GM19324 (cell line): ENCODE data around the gene PPP1R12B.
"Not testable (repeated sequence)": the region's sequence is repeated elsewhere in the genome, so short reads cannot be mapped to it uniquely, and the experiment has no call there.

Source experiments
- ATAC-seq: cut with Tn5 transposase; IDR thresholded peaks from one replicate; pipeline ENCODE4 v1.9.1; 2021; ENCODE audit warnings: mild to moderate bottlenecking, moderate library complexity; ENCODE audit not compliant: unreplicated experiment, low FRiP score

Gene PPP1R12B

GRCh38 chr1:202551683-202552082 is 203.2 kb downstream of the PPP1R12B start:
- ATAC-seq = no peak

DNA sequence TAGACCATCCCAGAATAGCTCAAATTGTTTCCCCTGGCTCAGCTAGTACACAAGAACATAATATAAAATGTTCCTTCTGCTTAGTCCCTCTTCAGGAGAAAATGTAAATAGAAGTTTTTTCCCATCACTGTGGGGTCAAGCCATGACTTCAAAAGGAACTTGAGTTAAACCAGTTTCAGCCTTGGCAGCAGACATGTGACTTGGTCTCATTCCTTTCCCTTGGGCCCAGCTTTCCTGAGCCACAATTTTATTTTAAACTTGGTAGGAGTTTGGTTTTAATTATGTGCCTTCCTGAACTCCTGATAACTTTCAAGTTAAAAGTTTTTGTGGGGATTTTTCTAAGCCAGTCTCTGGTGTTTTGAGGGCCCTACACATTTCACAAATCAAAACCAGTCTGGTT is 204.1 kb downstream of the PPP1R12B start:
- ATAC-seq = not testable (repeated sequence)

GRCh38 chr1:202553078-202553477 is 204.6 kb downstream of the PPP1R12B start:
- not testable (repeated sequence) for ATAC-seq

GRCh38 chr1:202553560-202554038 is 205.1 kb downstream of the PPP1R12B start:
- no peak for ATAC-seq

DNA sequence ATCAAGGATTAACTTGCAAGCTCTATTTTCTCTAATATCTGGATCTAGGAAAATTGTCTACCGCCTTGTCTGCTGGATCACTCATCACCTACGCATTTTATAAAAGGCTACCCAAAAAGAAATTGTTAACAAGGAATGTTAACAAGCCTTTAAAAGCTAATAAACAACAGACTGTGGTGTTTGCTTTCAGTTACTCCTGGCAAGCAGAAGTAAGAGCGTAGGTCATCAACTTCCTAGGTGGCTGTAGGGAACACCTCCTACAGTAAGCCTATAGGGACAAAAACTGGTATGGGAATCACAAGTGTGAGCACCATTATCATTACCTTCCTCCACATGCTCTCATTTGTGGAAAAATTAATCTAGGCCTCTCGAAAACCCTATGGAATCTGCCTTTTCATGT is 206.1 kb downstream of the PPP1R12B start:
- not testable (repeated sequence) for ATAC-seq

- not testable (repeated sequence) for ATAC-seq
Measured at GRCh38 chr1:202556037-202556436, 207.5 kb downstream of the PPP1R12B start.

DNA sequence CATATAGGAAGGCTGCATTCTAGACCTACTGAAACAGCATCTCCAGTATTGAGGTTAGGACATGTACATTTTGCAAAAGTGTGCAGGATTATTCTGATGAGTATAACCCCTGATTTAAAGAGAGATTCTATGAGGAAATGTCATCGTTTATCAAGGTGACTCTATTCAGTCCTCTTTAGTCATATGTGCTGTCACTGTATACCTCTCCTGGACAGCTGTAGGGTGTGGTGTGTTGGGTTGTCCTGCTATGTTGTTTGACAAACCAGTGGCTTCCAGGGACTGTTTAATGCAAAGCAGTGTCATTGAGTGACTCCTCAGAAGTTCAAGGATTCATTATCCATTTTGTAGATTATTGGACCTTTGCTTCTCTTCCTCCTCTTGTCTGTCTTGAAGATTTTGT is 209.2 kb downstream of the PPP1R12B start:
- ATAC-seq = not testable (repeated sequence)

GRCh38 chr1:202561240-202561639 is 212.7 kb downstream of the PPP1R12B start:
- no peak for ATAC-seq

DNA sequence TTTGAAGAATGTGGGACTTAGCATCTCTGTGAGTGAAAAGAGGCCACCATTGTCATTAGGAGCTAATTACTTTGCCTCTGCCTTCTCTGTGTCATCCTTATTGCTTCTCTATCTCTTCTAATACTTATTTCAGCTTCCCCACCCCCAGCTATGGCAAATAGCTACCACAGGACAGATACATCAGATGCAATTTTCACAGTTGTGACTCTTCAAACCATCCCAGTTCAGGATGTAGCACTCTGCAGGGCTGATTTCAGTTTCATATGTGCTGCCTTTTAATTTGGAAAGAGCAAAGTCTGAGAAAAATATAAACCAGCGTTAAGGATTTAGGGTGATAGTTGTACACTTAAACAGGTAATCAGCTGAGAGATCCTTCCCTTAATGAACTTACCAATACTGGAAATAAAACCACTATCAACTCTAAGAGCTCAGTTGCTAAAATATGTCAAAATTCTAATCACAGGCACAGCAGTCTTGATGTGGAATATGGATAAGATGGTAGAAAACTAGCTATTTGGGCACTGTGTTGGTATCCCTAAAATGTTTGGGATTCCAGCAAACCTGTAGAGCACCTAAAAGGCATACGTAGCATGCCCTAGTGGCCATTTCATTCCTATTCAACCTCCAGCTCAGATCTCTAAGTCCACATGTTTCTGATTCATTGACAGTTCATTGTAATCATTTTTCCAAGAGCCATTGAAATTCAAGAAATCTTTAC is 213.4 kb downstream of the PPP1R12B start:
- no peak for ATAC-seq

GRCh38 chr1:202562444-202563060 is 214.1 kb downstream of the PPP1R12B start:
- ATAC-seq = no peak

DNA sequence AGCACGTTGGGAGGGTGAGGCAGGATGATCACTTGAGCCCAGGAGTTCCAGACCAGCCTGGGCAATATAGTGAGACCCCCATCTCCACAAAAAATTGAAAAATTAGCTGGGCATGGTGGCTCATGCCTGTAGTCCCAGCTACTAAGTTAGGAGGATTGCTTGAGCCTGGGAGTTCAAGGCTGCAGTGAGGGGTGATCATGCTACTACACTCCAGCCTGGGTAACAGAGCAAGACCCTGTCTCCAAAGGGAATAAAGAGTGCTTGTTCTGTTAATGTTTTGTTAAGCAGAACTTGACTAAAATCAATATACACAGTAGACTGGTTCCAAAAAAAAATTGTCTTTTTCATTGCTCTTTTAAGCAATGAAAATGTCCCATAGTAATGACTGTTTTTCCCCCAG is 215.3 kb downstream of the PPP1R12B start:
- ATAC-seq = no peak

DNA sequence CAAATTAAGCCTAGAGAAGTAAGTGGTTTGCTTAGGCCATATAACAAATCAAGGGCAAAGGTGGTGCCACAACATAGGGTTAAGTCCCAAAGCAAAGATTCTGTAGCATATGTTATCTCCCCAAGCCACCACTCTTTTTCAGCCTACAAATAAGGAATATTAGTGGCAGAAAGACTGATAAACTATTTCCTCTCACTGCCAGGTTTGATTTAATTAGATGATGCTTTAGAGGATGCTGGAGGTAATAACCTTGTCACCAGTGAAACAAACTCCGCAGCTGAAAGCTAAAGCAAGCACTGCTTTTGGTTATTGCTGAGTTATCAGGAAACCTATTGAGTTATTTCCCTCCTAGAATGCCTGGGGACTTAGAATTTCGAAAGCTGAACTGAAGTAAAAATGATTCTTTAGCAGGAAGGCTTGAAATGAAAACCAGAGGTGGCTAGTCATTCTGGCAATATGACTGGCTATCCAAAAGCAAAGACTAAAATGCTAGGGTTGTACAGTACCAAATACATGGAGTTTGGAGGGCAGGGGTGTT is 216.5 kb downstream of the PPP1R12B start:
- no peak for ATAC-seq

- peak; percentile 61 for ATAC-seq
Measured at GRCh38 chr1:202565890-202566602, 217.5 kb downstream of the PPP1R12B start.

GRCh38 chr1:202567738-202568137 is 219.2 kb downstream of the PPP1R12B start:
- ATAC-seq = no peak

- ATAC-seq = no peak
Measured at GRCh38 chr1:202568410-202568809, 219.9 kb downstream of the PPP1R12B start.

DNA sequence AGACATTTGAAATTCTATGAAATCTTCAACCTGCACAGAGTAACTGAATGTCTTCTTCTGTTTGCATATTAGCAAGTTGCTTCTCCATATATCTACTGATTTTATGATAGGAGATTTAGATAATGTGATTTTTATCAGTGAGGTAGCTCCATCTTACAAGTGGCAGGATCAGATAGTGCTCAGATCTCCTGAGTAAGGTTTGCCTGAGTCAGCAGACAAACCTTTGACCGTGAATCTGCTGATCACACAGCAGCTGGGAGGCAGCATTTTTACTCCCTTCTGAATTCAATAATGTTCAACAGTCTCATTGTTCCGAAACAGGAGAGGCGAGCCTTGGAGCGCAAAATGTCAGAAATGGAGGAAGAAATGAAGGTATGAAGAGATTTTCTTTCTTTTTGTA is 220.3 kb downstream of the PPP1R12B start:
- ATAC-seq = no peak

GRCh38 chr1:202569393-202570322 is 221.2 kb downstream of the PPP1R12B start:
- ATAC-seq = no peak

GRCh38 chr1:202571719-202572339 is 223.3 kb downstream of the PPP1R12B start:
- ATAC-seq = no peak

DNA sequence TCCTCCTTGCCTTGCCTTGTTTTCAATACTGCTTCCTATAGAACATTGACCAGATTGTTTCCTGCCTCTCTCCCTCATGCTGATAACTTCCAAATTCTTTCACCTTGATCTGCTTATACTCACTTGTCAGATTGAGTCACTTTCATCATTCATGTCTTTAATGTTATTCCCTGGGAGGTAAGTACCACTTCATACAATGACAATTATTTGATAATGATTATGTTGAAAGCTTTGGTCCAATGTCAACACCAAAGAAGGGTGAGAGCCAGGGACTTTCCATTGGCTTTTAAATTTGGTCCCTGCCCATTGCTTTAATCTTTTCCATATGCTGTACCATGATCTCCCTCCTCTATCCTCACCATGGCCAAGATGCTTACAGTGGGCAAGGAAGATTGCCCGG is 224.4 kb downstream of the PPP1R12B start:
- ATAC-seq = no peak
